ENCODE results near the gene MBTPS1. TPM values are rescaled to one million over a fixed set of nuclear protein-coding genes. Genes with fewer than 3 reads are reported as not detected.

Gene MBTPS1
- total RNA-seq, 2 experiments from 2014 or later = 46.4 to 50.4 TPM

DNA sequence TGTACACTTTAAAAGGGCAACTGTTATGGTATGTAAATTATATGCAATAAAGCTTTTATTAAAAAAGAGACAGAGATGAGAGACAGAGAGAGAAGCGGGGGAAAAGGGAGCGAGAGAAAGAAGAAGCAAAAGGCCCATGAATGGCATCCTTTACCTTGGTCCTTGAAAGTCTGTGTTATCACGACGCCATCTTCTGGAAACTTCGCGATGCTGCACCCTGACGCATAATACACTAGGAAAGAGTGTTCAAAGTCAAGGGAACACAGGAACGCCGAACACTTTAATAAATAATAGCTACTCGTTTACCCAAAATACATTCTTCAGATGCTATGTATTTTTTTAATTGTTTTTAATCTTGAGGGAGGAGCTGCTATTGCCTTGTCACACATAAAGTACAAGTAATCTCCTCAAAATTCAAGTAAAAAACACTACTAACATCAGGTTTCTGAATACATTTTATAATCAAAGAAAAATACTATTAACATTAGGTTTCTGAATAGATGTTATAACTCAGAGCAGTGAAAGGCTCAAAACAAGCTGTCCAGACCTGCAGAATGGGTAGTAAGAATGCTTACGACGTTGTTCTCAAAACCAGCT is 51.1 kb downstream of the MBTPS1 start:
- H3K27ac Mint-ChIP-seq = no peak overlapping the region
- POLR2A ChIA-PET = no interaction called here
- H3K4me1 Mint-ChIP-seq = peaks cover 4% of the 10 kb centered on the region
- CTCF ChIA-PET = interaction anchor here (0.6 to 2.3 kb wide), 22 partner anchors 9 to 478 kb away, joined by 3 to 21 read pairs (median 4); partner anchors contain the start of genes MBTPS1, OSGIN1 and TAF1C
- H3K9me3 Mint-ChIP-seq = no peaks in the 10 kb centered on the region
- no peaks in the 10 kb centered on the region for H3K27me3 Mint-ChIP-seq
- DNase-seq = peak; percentile 40
- H3K4me3 Mint-ChIP-seq = no peak overlapping the region
- H3K36me3 Mint-ChIP-seq (ENCODE audit: low read depth) = peaks cover 53% of the 10 kb centered on the region

DNA sequence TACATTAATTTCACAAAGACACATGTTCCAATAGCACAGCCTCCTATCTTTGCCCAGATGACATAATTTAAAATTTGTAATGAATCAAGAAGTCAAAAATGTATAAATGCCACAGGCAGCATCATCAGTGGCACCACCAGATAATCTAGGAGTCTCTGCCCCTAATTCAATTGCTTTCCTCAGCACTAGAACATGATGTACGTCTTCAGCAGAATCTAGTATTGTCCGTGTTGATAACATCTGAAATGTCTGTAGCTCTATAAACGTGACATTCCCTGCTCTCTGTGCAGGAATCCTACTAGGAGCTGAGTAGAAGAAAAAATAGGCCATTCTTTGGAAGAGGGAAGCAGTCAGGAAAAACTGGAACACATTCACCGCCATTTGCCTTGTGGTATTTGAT is 52.8 kb downstream of the MBTPS1 start:
- ChIA-PET CTCF (interaction anchor here (1.0 to 2.2 kb wide), 7 partner anchors 9 to 113 kb away, joined by 3 to 7 read pairs (median 4); partner anchors contain the start of gene MBTPS1), POLR2A (no interaction called here)
- Mint-ChIP-seq H3K4me1 (peaks cover 3% of the 10 kb centered on the region), H3K27me3 (no peaks in the 10 kb centered on the region), H3K27ac (no peak overlapping the region), H3K4me3 (no peak overlapping the region), H3K9me3 (no peaks in the 10 kb centered on the region), H3K36me3 (ENCODE audit: low read depth) (peaks cover 58% of the 10 kb centered on the region)
- DNase-seq = no peak

DNA sequence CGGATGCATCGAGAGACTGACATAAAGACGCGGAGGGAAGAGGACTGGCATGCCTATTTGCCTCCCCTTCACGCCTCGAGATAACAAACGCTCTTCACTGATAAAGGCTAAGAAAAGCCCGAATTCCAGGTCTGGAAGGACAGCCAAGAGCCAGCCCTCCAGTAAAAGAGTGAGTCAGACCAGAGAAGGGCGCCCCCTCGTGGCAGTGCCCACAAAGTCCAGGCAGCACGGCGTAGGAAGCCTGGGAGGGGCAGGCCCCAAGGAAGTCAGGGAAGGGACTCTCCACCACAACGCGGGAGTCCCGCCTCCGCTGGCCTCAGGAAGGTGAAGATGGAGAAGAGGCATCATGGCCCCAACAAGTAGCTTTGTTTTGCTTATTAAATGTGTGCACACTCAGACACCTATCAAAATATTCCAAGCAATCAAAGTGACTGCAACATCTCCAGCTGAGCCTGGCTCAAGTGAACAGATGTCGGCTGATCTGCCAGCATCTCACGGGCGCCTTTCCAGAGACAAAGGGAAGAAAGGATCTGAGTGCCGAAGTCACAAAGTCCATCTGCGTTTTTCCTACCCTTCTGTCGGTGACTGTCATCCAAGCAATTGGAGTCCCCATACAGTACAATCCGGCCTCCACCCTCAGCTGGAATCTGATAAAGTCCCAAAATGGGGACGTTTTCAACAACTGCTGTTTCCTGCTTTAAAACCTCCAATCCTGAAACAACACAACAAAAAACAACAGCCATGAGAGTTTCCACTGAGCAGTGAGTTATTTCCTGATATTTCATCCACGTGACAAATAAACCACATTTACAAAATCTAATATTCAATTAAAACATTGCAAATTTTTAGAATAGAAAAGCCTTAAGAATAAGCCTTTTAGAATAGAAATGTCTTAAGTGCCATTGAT is 53.8 kb downstream of the MBTPS1 start:
- Mint-ChIP-seq H3K36me3 (ENCODE audit: low read depth) (peaks cover 58% of the 10 kb centered on the region), H3K27me3 (no peaks in the 10 kb centered on the region), H3K4me3 (no peak overlapping the region), H3K4me1 (peaks cover 3% of the 10 kb centered on the region), H3K27ac (no peak overlapping the region), H3K9me3 (no peaks in the 10 kb centered on the region)
- ChIA-PET CTCF (interaction anchor here (0.7 to 2.2 kb wide), 9 partner anchors 9 to 114 kb away, joined by 3 to 7 read pairs (median 3); partner anchors contain the start of gene MBTPS1), POLR2A (no interaction called here)
- DNase-seq = peak; percentile 71

DNA sequence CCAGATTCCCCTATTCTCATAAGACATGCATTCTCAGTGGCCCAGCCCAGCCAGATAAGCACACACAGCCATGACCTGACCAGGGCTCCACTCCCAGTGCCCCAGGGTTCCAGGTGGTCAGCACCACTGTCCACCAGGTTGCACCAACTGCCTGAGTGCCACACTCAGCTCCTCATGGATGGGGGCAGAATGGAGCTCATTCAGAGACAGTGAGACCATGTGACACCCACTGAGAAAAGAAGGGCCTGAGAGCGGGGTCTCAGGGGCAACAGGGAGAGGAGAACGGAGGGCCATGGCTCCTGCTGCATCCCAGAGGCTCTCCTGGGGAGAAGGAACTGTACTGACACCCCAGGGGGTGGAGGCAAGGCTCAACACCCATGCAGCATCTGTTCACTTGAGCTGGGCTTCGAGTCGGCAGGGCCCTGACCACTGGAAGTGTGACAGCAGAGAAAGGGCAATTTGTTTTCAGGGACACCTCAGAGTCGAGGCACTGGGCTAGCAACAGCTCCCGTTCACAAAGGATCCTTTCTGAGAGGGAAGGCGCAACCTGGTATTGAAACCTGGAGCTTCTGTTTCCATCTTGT is 55.4 kb downstream of the MBTPS1 start:
- peaks cover 3% of the 10 kb centered on the region for H3K4me1 Mint-ChIP-seq
- ChIA-PET CTCF (interaction anchor here (0.8 to 2.4 kb wide), 5 partner anchors 9 to 235 kb away, joined by 3 to 12 read pairs (median 4); partner anchors contain the start of gene TAF1C), POLR2A (no interaction called here)
- H3K9me3 Mint-ChIP-seq = no peaks in the 10 kb centered on the region
- no peak for DNase-seq
- peaks cover 54% of the 10 kb centered on the region for H3K36me3 Mint-ChIP-seq (ENCODE audit: low read depth)
- no peak overlapping the region for H3K4me3 Mint-ChIP-seq
- no peak overlapping the region for H3K27ac Mint-ChIP-seq
- no peaks in the 10 kb centered on the region for H3K27me3 Mint-ChIP-seq

DNA sequence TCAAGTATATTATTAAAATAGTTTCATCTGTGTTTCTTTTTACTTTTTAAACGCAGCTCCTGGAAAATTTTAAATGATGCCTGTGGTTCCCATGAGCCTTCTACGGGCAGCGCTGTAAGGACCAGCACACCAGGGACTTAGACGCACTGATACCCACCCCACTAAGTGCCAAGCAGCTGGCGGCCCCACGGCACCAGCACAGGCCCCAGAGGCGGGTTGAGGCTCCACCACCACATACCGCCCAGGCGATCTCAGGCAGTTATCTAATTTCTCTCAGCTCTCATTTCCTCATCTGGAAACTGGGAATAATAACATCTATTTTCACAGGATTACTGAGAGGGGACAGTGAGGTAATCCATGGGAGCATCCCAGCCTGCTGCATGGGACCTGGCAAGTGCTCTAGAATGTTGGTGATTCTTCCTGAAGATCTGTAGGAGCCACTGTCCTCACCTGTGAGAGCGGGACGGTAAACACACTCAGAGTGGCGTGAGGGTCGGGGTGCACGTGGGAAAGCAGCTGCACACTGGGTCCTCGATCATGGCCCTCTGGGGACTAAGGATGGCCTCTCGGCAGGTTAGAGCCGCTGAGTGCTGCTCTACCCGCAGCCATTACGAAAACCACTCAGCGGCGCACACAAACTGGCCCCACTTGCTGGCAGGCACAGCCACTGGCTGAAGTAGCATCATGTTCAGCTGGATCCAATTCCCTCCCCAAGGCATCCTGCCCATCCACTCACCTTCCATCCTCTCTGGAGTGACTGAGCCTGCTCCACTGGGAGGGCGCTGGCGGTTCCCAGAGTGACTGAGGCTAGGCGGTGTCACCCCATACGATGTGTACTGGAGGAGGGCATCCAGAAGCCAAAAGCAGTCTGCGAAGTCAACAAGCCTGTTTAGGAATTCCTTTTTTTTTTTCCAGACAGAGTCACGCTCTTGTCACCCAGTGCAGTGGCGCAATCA is 56.5 kb downstream of the MBTPS1 start:
- peaks cover 64% of the 10 kb centered on the region for H3K36me3 Mint-ChIP-seq (ENCODE audit: low read depth)
- peaks cover 3% of the 10 kb centered on the region for H3K4me1 Mint-ChIP-seq
- POLR2A ChIA-PET = interaction anchor here (1.2 kb wide), 1 partner anchor 9 kb away, joined by 5 read pairs; no protein-coding TSS in a partner anchor
- no peaks in the 10 kb centered on the region for H3K27me3 Mint-ChIP-seq
- CTCF ChIA-PET = interaction anchor here (0.5 to 2.4 kb wide), 4 partner anchors 10 to 141 kb away, joined by 4 to 12 read pairs (median 6); partner anchors contain the start of gene TAF1C
- DNase-seq = no peak
- no peak overlapping the region for H3K4me3 Mint-ChIP-seq
- H3K27ac Mint-ChIP-seq = no peak overlapping the region
- no peaks in the 10 kb centered on the region for H3K9me3 Mint-ChIP-seq

DNA sequence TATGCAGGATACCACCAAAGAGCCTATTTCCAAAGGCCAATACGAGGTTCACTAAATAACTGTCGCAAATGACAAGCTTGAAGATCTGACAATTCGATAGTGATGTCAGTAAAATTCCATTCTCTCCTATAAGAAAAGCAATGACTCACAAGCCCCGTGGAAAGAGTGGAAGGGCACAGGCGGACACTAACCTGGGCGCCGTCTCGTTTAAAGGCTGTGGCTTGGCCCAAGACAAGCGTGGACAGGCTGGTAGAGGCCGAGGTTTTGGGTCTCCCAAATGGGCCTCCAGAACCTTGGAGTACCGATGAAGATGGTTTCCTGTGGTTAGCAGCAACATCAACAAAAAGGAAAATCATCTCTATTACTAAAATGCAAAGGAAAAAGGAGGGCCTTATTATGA is 57.6 kb downstream of the MBTPS1 start:
- Mint-ChIP-seq H3K36me3 (ENCODE audit: low read depth) (peaks cover 65% of the 10 kb centered on the region), H3K9me3 (no peaks in the 10 kb centered on the region), H3K27ac (no peak overlapping the region), H3K27me3 (no peaks in the 10 kb centered on the region), H3K4me3 (no peak overlapping the region), H3K4me1 (peaks cover 3% of the 10 kb centered on the region)
- ChIA-PET CTCF (no interaction called here), POLR2A (interaction anchor here (0.7 to 1.2 kb wide), 3 partner anchors 10 to 89 kb away, joined by 3 to 5 read pairs (median 4); partner anchors contain the start of genes DNAAF1 and HSDL1)
- no peak for DNase-seq

DNA sequence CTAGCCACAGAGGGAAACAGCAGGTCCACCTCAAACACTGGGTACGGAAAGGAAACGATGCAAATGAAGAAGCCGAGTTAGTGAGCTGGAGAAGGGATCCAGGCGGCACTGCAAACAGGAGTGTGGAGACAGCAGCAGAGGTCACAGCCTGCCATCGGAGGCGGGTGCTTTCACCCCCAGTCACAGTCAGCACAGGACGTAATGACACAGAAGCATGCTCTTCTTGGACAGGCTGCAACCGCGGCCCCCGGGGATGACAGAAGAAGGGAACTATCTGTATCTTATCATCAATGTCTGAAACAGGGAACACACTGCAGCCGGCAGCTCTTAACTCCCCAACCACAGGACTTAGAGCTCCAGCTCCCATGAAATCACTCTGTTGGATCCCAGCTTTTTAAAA is 58.1 kb downstream of the MBTPS1 start:
- Mint-ChIP-seq H3K27me3 (no peaks in the 10 kb centered on the region), H3K4me1 (peaks cover 3% of the 10 kb centered on the region), H3K27ac (no peak overlapping the region), H3K4me3 (no peak overlapping the region), H3K36me3 (ENCODE audit: low read depth) (peaks cover 65% of the 10 kb centered on the region), H3K9me3 (no peaks in the 10 kb centered on the region)
- ChIA-PET CTCF (no interaction called here), POLR2A (interaction anchor here (0.7 to 1.2 kb wide), 3 partner anchors 11 to 89 kb away, joined by 3 to 5 read pairs (median 4); partner anchors contain the start of genes DNAAF1 and HSDL1)
- DNase-seq = no peak

DNA sequence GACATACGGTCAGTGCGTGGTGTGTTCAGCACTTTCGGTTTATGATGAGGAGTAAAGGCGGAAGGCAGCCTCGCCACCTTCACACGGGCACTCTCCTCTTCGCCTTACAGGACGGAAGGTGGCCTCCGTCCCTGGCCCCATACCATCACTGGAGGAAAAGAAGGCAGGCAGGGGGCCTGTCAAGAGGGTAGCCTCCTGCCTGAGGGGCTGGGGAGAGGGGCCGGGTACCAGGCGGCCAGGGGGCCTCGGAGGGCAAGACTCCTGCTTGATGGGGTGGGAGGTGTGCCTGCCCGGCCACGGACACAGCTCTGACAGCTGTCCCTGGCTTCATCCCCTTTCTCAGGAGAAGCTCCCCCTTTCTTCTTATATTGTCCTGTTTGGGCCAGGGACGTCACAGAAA is 58.5 kb downstream of the MBTPS1 start:
- H3K36me3 Mint-ChIP-seq (ENCODE audit: low read depth) = peaks cover 65% of the 10 kb centered on the region
- H3K4me1 Mint-ChIP-seq = peaks cover 3% of the 10 kb centered on the region
- DNase-seq = no peak
- H3K27ac Mint-ChIP-seq = no peak overlapping the region
- CTCF ChIA-PET = no interaction called here
- no peak overlapping the region for H3K4me3 Mint-ChIP-seq
- POLR2A ChIA-PET = interaction anchor here (1.2 kb wide), 1 partner anchor 87 kb away, joined by 3 read pairs; the partner anchor contains the start of genes DNAAF1 and HSDL1
- H3K9me3 Mint-ChIP-seq = no peaks in the 10 kb centered on the region
- no peaks in the 10 kb centered on the region for H3K27me3 Mint-ChIP-seq

DNA sequence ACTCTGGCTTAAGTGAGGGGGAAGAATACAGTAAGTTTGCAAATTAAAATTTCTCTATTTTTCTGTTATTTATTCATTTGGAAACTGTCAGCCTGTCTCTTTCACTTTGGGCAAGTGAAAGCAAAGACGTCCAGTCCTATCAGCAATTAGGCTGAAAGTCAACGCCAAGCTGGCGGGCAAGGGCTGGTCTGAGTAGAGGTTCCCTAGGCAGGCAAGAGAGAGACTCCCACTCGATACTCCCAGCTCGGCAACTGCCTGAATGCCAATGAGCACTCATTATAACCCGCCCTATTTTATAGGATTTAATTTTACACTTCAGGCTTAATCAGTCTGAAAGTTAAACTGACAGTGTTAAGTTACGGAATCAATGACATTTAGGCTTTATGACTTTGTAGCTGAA is 59.8 kb downstream of the MBTPS1 start:
- Mint-ChIP-seq H3K36me3 (ENCODE audit: low read depth) (peaks cover 64% of the 10 kb centered on the region), H3K4me3 (no peak overlapping the region), H3K9me3 (no peaks in the 10 kb centered on the region), H3K4me1 (no peaks in the 10 kb centered on the region), H3K27ac (no peak overlapping the region), H3K27me3 (no peaks in the 10 kb centered on the region)
- no peak for DNase-seq
- ChIA-PET POLR2A (no interaction called here), CTCF (interaction anchor here (1.8 to 1.9 kb wide), 2 partner anchors 9 to 103 kb away, joined by 4 to 8 read pairs; no protein-coding TSS in a partner anchor)

DNA sequence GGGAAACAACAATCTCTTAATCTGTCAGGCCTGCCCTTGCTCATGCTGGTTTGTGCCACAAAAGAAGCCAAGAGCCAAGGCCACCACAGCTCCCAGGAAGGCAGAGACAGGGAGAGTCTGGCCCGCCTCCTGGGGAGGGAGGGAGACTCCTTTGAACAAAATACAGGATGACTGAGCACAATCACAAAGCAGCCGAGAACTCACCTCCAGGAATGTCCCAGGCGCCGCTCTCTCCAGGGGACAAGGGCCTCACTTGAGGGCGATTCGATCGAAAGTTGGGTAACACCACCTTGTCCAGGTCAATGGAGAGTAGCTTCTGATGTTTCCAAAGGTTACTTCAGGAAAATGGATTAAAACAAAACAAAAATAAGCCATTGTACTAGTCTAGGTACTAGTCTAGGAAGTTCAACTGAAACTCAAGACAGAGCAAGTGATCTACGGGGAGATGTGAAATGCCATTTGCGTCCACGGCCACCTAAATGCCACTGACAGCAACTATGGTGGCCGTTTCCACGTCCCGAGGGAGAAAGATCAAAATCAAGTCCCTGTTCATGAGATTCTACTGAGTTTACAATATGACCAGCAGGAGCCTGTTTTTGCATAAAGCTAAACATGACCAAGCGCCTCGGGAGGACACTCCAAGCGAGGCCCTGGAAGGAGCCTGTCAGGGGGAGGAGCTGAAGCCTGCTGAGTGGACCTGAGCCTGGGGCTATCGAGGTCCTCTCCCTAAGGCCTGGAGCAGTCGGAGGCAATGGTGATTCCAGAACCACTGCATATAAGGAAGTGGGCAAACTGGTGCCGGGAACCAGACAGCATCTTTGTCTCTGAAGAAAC is 60.7 kb downstream of the MBTPS1 start:
- Mint-ChIP-seq H3K9me3 (no peaks in the 10 kb centered on the region), H3K27me3 (no peaks in the 10 kb centered on the region), H3K36me3 (ENCODE audit: low read depth) (peaks cover 56% of the 10 kb centered on the region), H3K4me3 (no peak overlapping the region), H3K4me1 (no peaks in the 10 kb centered on the region), H3K27ac (no peak overlapping the region)
- POLR2A ChIA-PET = no interaction called here
- CTCF ChIA-PET = interaction anchor here (1.8 to 1.9 kb wide), 2 partner anchors 10 to 102 kb away, joined by 4 to 8 read pairs; no protein-coding TSS in a partner anchor
- DNase-seq = no peak

DNA sequence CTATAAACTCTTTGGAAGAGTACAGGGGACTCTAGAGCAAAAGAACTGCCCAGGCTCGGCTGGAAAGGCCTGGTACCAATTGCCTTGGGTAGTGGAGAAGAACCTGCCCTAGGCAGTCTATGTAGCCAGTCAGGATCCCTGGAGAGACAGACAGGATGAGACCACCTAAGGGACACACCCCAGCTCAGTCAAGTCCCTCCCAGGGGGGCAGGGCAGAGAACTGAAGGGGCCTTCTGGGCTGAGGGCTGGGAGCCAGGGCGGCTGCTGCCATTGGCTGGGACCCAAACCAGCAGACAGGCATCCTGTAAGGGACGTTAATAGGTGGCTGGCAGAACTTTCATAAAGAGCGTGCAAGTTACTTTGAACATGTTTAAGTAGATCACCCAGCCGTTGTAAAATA is 61.4 kb downstream of the MBTPS1 start:
- H3K27me3 Mint-ChIP-seq = no peaks in the 10 kb centered on the region
- H3K36me3 Mint-ChIP-seq (ENCODE audit: low read depth) = peaks cover 52% of the 10 kb centered on the region
- H3K4me3 Mint-ChIP-seq = no peak overlapping the region
- no peak for DNase-seq
- CTCF ChIA-PET = no interaction called here
- no peaks in the 10 kb centered on the region for H3K9me3 Mint-ChIP-seq
- H3K4me1 Mint-ChIP-seq = no peaks in the 10 kb centered on the region
- no peak overlapping the region for H3K27ac Mint-ChIP-seq
- POLR2A ChIA-PET = no interaction called here
